Heart left ventricle (tissue), 16 donors: ENCODE data around the gene LOXL3. TPM values are rescaled to one million over a fixed set of nuclear protein-coding genes. Genes with fewer than 3 reads are reported as not detected.
A peak's percentile ranks its signal among the peaks of the same experiment; 100 is the strongest.

ENCODE experiments used
- ATAC-seq, 4 donors: fragments of 200-7000 bp; cut with Tn5 transposase; one replicate each; pipeline ENCODE4 v1.9.1; 2020 to 2022; ENCODE audit warnings: moderate library complexity in 4 of 4, mild to moderate bottlenecking in 3 of 4, moderate number of reproducible peaks in 1 of 4
- DNase-seq, 5 donors: peaks; one replicate each; pipeline ENCODE4 v3.0.0-alpha.2; 2020
- H3K27ac ChIP-seq, 12 donors: fragments of 200-600 bp; sonication (generic) in 4 of 12; one replicate each; pipeline versions ENCODE4 v1.5.0 to v1.8.0; 2016 to 2022; ENCODE audit warnings: mild to moderate bottlenecking in 2 of 12
- H3K27me3 ChIP-seq, 9 donors: fragments of 200-600 bp; sonication (generic) in 2 of 9; one replicate each; pipeline versions ENCODE4 v1.5.1 to v1.8.0; 2016 to 2022; ENCODE audit warnings: mild to moderate bottlenecking in 3 of 9
- H3K36me3 ChIP-seq, 9 donors: fragments of 200-600 bp; sonication (generic) in 2 of 9; one replicate each; pipeline versions ENCODE4 v1.5.0 to v1.8.0; 2018 to 2022; ENCODE audit warnings: mild to moderate bottlenecking in 2 of 9
- H3K4me1 ChIP-seq, 12 donors: fragments of 200-600 bp; sonication (generic) in 4 of 12; one replicate each; pipeline versions ENCODE4 v1.5.0 to v1.8.0; 2016 to 2022; ENCODE audit warnings: mild to moderate bottlenecking in 3 of 12
- H3K4me3 ChIP-seq, 12 donors: fragments of 200-600 bp; sonication (generic) in 4 of 12; one replicate each; pipeline versions ENCODE4 v1.5.0 to v1.8.0; 2017 to 2022; ENCODE audit warnings: mild to moderate bottlenecking in 9 of 12, moderate library complexity in 4 of 12
- H3K9me3 ChIP-seq, 12 donors: fragments of 200-600 bp; sonication (generic) in 4 of 12; one replicate each; pipeline versions ENCODE4 v1.5.0 to v1.8.0; 2016 to 2022; ENCODE audit warnings: mild to moderate bottlenecking in 1 of 12
- POLR2A ChIP-seq, 2 donors: fragments of 450-650 bp; IDR thresholded peaks; one replicate each; pipeline ENCODE4 v1.6.1; 2017; ENCODE audit warnings: antibody characterized with exemption in 2 of 2, mild to moderate bottlenecking in 2 of 2, moderate library complexity in 2 of 2
- WGBS, 4 donors: extraction: QIAGEN DNeasy Blood & Tissue Kit in 2 of 4; methylation state at CpG; one replicate each; pipeline versions ENCODE4 v1.1.5 to v1.1.7; 2013 to 2018; 5-methylcytosine and 5-hydroxymethylcytosine counted together
- intact Hi-C, 10 donors: fragments of 100-400 bp; cut with DNase I; formaldehyde crosslinking; loops; one replicate each; pipeline versions ENCODE4 v1.11.1 to v1.14.2; 2022
- polyA plus RNA-seq, 2 donors: library from polyadenylated mRNA; stranded (reverse); fragments of 200-250 nt; gene quantifications; one replicate each; pipeline ENCODE4 v1.2.3, GENCODE V29; 2013
- total RNA-seq, 9 donors: library from RNA; depleted of rRNA in 2 of 9; stranded (reverse); fragments of >200 nt in 2 of 9; fragmentation: NEBNext Ultra II Directional in 3 of 9; extraction: Animal tissue kit (Norgen Biotek cat#: 25700) in 3 of 9; gene quantifications; one replicate each; pipeline versions ENCODE4 v1.1.0 to v1.2.4, GENCODE V29; 2016 to 2023
- TF ChIP-seq, protein P1 (sequence below), 12 donors: fragments of 200-600 bp; sonication (generic) in 4 of 12; IDR thresholded peaks; one replicate each; pipeline versions ENCODE4 v1.5.0 to v1.8.0; 2018 to 2022; ENCODE audit warnings: antibody characterized with exemption in 12 of 12, mild to moderate bottlenecking in 5 of 12
- donor health status: ischemic (EF 13 %, LVEDD 7.1; RV severe dilation, severe dysfunction).
- donor health status: healthy with polysubstance abuse.
- donor health status: DM: no; HTN: yes; CAD: no.
- donor health status: DM: no; HTN: no; CAD: no.
- donor health status: ischemic (EF 25% LVEDD 6.9; RV normal size, moderate dysfunction).
- donor health status: ischemic (EF 25% LVEDD 5.7; RV mildly dilated, moderate dysfunction).
- donor health status: healthy.
- donor health status: DM: yes; HTN: yes; CAD: no.
- donor health status: ischemic (EF 35%, LVEDD 5.7; RV mildly dilated, moderate dysfunction).
- donor health status: nonischemic (EF 11% LVEDD 7.7; RV severe dilation, severe dysfunction).
- donor health status: DM: yes; HTN: yes; CAD: no.
- donor health status: PGD.
- donor health status: ischemic (EF 29% LVEDD 5.4; RV normal size, mild dysfunction).
- donor health status: nonischemic (EF 23%, LVEDD 6.1; RV moderate dilation, normal function).

LOXL3 gene
- total and polyA plus RNA-seq, 11 donors = 1.5 to 8.7 (median 3.0) TPM

DNA sequence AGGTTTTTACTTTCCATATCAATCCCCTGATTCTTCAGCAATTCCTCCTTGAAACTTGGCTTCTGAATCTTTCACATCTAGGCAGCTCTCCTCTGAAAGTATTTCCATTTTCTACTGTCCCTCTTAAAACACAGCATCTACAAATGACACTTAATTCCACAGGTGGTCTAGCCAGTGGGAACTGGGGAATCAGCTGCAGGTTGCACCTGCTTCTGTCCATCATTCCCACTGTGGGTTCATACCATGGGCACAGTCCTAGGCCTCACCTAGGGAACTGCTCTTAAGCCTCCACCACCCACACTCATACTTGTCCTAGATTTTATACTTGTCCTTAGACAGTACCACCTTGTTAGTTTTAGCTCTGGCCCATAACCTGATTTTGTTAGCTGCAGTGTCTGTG, 2.2 kb downstream of the LOXL3 start:
- Histone ChIP-seq H3K4me3 (no peak overlapping the region), H3K27me3 (peaks cover 0 to 7% (median 0%) of the 10 kb centered on the region in 9 donors), H3K27ac (no peak overlapping the region), H3K4me1 (peaks cover 0 to 45% (median 28%) of the 10 kb centered on the region in 12 donors), H3K9me3 (no peaks in the 10 kb centered on the region), H3K36me3 (peaks cover 0 to 6% (median 0%) of the 10 kb centered on the region in 9 donors)
- DNase-seq = no peak
- no peak for ATAC-seq
- intact Hi-C loops = no loop called here
- no peak for TF ChIP-seq POLR2A (IDR thresholded peaks at IDR 0.05)
- TF ChIP-seq, protein P1, sequence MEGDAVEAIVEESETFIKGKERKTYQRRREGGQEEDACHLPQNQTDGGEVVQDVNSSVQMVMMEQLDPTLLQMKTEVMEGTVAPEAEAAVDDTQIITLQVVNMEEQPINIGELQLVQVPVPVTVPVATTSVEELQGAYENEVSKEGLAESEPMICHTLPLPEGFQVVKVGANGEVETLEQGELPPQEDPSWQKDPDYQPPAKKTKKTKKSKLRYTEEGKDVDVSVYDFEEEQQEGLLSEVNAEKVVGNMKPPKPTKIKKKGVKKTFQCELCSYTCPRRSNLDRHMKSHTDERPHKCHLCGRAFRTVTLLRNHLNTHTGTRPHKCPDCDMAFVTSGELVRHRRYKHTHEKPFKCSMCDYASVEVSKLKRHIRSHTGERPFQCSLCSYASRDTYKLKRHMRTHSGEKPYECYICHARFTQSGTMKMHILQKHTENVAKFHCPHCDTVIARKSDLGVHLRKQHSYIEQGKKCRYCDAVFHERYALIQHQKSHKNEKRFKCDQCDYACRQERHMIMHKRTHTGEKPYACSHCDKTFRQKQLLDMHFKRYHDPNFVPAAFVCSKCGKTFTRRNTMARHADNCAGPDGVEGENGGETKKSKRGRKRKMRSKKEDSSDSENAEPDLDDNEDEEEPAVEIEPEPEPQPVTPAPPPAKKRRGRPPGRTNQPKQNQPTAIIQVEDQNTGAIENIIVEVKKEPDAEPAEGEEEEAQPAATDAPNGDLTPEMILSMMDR (IDR thresholded peaks at IDR 0.05) = no peak

DNA sequence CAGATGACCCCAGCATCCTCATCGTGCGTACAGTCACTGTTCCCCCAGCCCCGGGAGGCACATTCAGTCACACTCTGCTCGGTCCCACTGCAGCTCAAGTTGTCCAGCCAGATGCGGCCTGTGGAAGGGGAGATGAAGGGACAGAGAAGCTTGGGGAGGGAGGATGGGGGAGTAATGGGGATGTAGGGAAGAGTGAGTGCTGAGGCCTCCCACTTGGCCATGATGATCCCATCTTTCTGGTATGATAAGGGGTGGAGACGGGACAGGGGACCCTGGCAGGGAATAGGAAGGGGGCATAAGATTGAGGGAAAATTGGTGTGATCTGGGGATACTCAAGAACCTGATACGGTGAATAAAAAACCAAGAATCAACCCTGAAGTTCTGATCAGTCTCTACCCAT, 3.5 kb downstream of the LOXL3 start:
- WGBS, 4 donors = 86 to 91% (median 87%) methylated on average over 7 of the region's 7 CpGs
- TF ChIP-seq, protein P1 (IDR thresholded peaks at IDR 0.05) = no peak
- TF ChIP-seq POLR2A (IDR thresholded peaks at IDR 0.05) = no peak
- intact Hi-C loops = no loop called here
- H3K4me3 ChIP-seq = no peak overlapping the region
- no peaks in the 10 kb centered on the region for H3K9me3 ChIP-seq
- DNase-seq (no peak), ATAC-seq (no peak)
- H3K4me1 ChIP-seq = peaks cover 0 to 41% (median 27%) of the 10 kb centered on the region in 12 donors
- H3K36me3 ChIP-seq = peaks cover 0 to 3% (median 0%) of the 10 kb centered on the region in 9 donors
- H3K27me3 ChIP-seq = peaks cover 0 to 7% (median 0%) of the 10 kb centered on the region in 9 donors
- no peak overlapping the region for H3K27ac ChIP-seq

DNA sequence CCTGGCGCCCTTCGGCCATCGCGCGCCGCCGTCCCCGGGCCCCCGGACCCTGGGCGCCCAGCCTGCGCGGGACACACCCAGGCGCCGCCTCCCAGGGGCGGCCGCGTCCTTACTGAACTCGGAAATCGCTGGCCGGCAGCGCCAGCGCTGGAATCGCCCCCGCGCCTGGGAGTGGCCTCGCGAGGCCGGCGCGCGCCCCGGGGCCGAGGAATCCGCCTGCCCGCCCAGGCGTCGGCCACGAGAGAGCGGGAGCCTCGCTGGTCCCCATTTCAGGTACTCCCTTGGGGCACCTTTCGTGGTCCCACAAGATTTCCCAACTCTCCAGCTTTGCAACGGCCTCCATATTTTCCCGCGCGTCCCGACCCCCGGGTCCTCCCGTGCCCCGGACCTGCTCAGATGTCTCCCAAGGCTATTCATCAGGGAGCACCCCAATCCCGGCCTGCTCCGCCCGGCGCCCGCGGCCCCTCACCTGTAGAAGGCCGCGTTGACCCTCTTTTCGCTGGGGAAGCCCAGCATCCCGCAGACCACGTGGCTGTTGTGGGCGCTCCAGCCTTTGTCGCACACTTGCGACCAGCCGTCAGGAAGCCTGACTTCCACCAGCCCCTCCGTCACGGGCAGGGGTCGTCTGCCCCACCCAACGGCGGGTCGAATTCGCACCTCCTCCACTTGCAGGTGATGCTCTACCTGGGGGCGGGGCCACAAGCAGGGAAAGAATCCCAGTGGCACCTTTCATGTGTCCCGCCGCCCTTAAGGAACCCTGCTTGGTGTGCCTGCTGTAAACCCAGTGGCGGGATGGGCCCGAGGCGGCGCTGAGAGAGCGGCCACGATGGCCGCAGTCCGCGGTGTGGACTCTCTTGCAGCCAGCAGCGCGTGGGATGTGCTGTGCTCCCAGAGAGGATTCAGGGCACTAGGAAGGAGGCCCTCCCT, 4.6 kb downstream of the LOXL3 start:
- 4 to 10% (median 6%) methylated on average over 55 to 85 of the region's 85 CpGs for WGBS, 4 donors
- H3K36me3 ChIP-seq = peaks cover 0 to 3% (median 0%) of the 10 kb centered on the region in 9 donors
- ATAC-seq (peak; percentile 35 to 92 (median 89)), DNase-seq (peak; percentile 82 to 90 (median 84))
- H3K27me3 ChIP-seq = peaks cover 0 to 6% (median 0%) of the 10 kb centered on the region in 9 donors
- H3K27ac ChIP-seq = peak overlapping the region; percentile 51 to 91 (median 84)
- peak overlapping the region; percentile 43 to 79 (median 60) for H3K4me3 ChIP-seq
- intact Hi-C loops = loop anchor here in 1 of 10 donors (2.0 kb wide), 1 partner anchor 18 kb away; no protein-coding TSS in a partner anchor
- peaks cover 0 to 38% (median 24%) of the 10 kb centered on the region in 12 donors for H3K4me1 ChIP-seq
- TF ChIP-seq, protein P1 (IDR thresholded peaks at IDR 0.05) = peak in 2 of 12 donors; percentile 16
- TF ChIP-seq POLR2A (IDR thresholded peaks at IDR 0.05) = peak in 1 of 2 donors; percentile 60
- no peaks in the 10 kb centered on the region for H3K9me3 ChIP-seq

DNA sequence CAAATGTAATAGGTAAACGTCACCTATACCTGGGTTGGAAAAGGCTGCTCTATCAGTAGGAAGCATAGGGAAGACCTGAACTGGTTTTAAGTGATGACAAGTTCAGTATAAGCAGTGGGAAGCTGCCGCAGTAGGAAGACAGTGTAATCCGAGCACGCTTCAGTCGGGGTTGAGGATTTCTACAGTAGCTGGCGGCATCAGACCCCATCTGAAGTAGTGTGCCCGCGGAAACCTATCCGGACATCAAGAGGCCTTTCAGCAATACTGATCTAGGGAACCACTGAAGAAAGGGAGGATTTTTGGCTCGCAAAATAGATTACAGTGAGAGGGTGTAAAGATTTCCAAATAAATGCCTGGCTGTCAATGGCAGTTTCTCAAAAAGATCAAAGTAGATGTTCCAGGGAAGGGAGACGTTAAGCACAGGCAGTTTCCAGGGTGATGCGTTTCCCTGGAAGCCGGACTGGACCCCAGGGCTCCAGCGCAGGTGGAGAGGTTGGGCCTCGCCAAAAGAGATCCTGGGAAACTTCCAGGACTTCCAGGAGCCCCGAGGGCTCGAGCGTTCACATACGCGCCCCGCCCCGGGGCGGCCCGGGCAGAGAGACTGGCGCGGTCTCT, 5.3 kb downstream of the LOXL3 start:
- Histone ChIP-seq H3K36me3 (peaks cover 0 to 3% (median 0%) of the 10 kb centered on the region in 9 donors), H3K27ac (peak overlapping the region; percentile 51 to 91 (median 84)), H3K9me3 (no peaks in the 10 kb centered on the region), H3K27me3 (peaks cover 0 to 4% (median 0%) of the 10 kb centered on the region in 9 donors), H3K4me3 (peak overlapping the region; percentile 43 to 79 (median 60)), H3K4me1 (peaks cover 0 to 35% (median 21%) of the 10 kb centered on the region in 12 donors)
- TF ChIP-seq, protein P1 (IDR thresholded peaks at IDR 0.05) = no peak
- TF ChIP-seq POLR2A (IDR thresholded peaks at IDR 0.05) = no peak
- WGBS, 4 donors = 11 to 19% (median 14%) methylated on average over 23 to 26 of the region's 26 CpGs
- DNase-seq (no peak), ATAC-seq (peak in 1 of 4 donors; percentile 23)
- intact Hi-C loops = loop anchor here in 1 of 10 donors (2.0 kb wide), 1 partner anchor 18 kb away; no protein-coding TSS in a partner anchor
